Ishikawa (cell line): Measurements from ENCODE around the gene DRICH1.

Experiments used
- CEBPB ChIP-seq: IDR thresholded peaks from 2 replicates; pipeline ENCODE4 v1.6.1; 2012
- CREB1 ChIP-seq: IDR thresholded peaks from 2 replicates; pipeline ENCODE4 v1.6.1; 2012; ENCODE audit warnings: low read depth
- EGR1 ChIP-seq: IDR thresholded peaks from 2 replicates; pipeline ENCODE4 v1.6.1; 2012
- EP300 ChIP-seq: IDR thresholded peaks from 2 replicates; pipeline ENCODE4 v1.6.1; 2012; ENCODE audit warnings: borderline replicate concordance
- FOXM1 ChIP-seq: IDR thresholded peaks from 2 replicates; pipeline ENCODE4 v1.6.1; 2012; ENCODE audit warnings: low read depth, borderline replicate concordance
- MAX ChIP-seq: IDR thresholded peaks from 2 replicates; pipeline ENCODE4 v1.6.1; 2012
- NFIC ChIP-seq: IDR thresholded peaks from 2 replicates; pipeline ENCODE4 v1.6.1; 2012
- RAD21 ChIP-seq: IDR thresholded peaks from 2 replicates; pipeline ENCODE4 v1.6.1; 2012; ENCODE audit warnings: low read depth
- TAF1 ChIP-seq: IDR thresholded peaks from 2 replicates; pipeline ENCODE4 v1.6.1; 2012; ENCODE audit warnings: low read depth, mild to moderate bottlenecking
- TCF12 ChIP-seq: IDR thresholded peaks from 2 replicates; pipeline ENCODE4 v1.6.1; 2012; ENCODE audit warnings: low read depth
- TEAD4 ChIP-seq: IDR thresholded peaks from 2 replicates; pipeline ENCODE4 v1.6.1; 2012
- YY1 ChIP-seq: IDR thresholded peaks from 2 replicates; pipeline ENCODE4 v1.6.1; 2012; ENCODE audit warnings: low read depth
- ZBTB7A ChIP-seq: IDR thresholded peaks from 2 replicates; pipeline ENCODE4 v1.6.1; 2012; ENCODE audit warnings: low read depth
- TF ChIP-seq, protein P1 (sequence below): IDR thresholded peaks from 2 replicates; pipeline ENCODE4 v1.6.1; 2012; ENCODE audit warnings: low read depth, mild to moderate bottlenecking
- TF ChIP-seq, protein P2 (sequence below): IDR thresholded peaks from 2 replicates; pipeline ENCODE4 v1.6.1; 2012

The DRICH1 gene, protein sequence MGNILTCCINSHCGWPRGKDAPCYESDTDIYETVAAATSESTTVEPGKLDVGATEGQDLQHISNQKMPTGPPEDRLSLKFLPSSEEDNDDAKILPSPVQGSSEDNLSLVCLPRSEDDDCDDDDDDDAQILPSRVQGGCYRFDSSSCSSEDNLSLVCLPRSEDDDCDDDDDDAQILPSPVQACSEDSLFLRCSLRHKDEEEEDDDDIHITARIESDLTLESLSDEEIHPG

GRCh38 chr22:23632178-23632577 lies at the start of gene DRICH1:
DRICH1 (minus strand) TSS chr22:23632321; CDS start chr22:23632023, 298 bp downstream.
- TF ChIP-seq RAD21 (no peak), MAX (no peak), EP300 (no peak), NFIC (no peak), CEBPB (no peak), TCF12 (no peak), TEAD4 (no peak), TAF1 (no peak), CREB1 (no peak), FOXM1 (no peak), EGR1 (no peak), YY1 (no peak), ZBTB7A (no peak)
- TF ChIP-seq, protein P1, sequence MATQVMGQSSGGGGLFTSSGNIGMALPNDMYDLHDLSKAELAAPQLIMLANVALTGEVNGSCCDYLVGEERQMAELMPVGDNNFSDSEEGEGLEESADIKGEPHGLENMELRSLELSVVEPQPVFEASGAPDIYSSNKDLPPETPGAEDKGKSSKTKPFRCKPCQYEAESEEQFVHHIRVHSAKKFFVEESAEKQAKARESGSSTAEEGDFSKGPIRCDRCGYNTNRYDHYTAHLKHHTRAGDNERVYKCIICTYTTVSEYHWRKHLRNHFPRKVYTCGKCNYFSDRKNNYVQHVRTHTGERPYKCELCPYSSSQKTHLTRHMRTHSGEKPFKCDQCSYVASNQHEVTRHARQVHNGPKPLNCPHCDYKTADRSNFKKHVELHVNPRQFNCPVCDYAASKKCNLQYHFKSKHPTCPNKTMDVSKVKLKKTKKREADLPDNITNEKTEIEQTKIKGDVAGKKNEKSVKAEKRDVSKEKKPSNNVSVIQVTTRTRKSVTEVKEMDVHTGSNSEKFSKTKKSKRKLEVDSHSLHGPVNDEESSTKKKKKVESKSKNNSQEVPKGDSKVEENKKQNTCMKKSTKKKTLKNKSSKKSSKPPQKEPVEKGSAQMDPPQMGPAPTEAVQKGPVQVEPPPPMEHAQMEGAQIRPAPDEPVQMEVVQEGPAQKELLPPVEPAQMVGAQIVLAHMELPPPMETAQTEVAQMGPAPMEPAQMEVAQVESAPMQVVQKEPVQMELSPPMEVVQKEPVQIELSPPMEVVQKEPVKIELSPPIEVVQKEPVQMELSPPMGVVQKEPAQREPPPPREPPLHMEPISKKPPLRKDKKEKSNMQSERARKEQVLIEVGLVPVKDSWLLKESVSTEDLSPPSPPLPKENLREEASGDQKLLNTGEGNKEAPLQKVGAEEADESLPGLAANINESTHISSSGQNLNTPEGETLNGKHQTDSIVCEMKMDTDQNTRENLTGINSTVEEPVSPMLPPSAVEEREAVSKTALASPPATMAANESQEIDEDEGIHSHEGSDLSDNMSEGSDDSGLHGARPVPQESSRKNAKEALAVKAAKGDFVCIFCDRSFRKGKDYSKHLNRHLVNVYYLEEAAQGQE = no peak
- TF ChIP-seq, protein P2, sequence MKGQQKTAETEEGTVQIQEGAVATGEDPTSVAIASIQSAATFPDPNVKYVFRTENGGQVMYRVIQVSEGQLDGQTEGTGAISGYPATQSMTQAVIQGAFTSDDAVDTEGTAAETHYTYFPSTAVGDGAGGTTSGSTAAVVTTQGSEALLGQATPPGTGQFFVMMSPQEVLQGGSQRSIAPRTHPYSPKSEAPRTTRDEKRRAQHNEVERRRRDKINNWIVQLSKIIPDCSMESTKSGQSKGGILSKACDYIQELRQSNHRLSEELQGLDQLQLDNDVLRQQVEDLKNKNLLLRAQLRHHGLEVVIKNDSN = no peak

DNA sequence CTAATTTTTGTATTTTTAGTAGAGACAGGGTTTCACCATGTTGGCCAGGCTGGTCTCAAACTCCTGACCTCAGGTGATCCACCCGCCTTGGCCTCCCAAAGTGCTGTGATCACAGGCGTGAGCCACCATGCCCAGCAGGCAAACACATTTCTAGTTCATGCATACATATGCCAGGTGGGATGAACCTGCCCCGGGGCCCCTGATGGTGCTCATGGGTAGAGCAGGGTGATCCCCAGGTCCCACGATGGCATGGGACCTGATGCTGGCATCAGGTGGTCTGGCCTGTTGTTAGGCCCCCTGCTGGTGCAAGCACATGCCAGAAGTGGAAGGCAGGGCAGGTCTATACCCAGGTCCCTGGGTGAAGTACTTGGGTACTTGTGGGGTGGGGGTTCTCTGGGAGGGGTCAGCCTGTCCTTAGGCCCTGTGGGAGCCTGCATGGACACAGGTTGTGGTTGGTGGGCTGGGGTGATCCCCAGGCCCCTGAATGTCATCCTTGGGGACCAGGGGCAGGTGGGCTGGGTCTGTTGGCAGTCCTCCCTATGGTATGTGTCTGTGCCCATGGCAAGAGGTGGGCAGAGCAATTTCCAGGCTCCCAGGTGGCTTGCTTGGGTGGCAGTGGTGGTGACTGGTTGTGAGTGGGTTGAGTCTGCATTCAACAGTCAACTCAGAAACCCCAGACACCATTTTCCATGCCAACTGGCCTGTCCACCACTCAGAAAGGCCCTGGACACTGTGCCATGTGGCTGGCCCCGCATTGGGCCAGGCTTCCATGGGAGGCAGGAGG lies 49.1 kb upstream of the DRICH1 start:
- TF ChIP-seq TEAD4 = no peak
- TF ChIP-seq RAD21 = no peak
- TF ChIP-seq MAX = no peak
- TF ChIP-seq YY1 = no peak
- no peak for TF ChIP-seq CREB1
- TF ChIP-seq ZBTB7A = no peak
- no peak for TF ChIP-seq FOXM1
- TF ChIP-seq, protein P2 = no peak
- TF ChIP-seq CEBPB = no peak
- TF ChIP-seq NFIC = no peak
- no peak for TF ChIP-seq EP300
- TF ChIP-seq, protein P1 = no peak
- no peak for TF ChIP-seq TAF1
- no peak for TF ChIP-seq EGR1
- no peak for TF ChIP-seq TCF12

- TF ChIP-seq YY1 (no peak), MAX (no peak), CREB1 (no peak), EGR1 (no peak), NFIC (no peak), ZBTB7A (no peak), TEAD4 (no peak), FOXM1 (no peak), EP300 (no peak), CEBPB (no peak), RAD21 (no peak)
- TF ChIP-seq, protein P2 = no peak
These were observed 46.0 kb upstream of the DRICH1 start for GRCh38 chr22:23678133-23678532.

DNA sequence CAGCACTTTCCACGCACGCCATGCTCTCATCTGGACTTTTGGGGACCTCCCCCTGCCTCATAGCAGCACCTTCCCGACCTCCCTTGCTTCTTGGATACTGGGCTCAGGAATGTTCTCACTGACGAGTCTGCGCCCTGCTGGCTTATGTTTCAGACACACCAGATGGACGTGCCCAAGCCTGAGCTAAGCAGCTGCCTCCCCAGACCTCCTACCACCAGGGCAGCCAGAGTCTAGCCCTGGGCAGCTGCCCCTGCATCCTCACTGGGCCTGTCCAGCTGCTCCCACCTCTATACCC lies 45.5 kb upstream of the DRICH1 start:
- TF ChIP-seq, protein P2 = no peak
- no peak for TF ChIP-seq TEAD4
- no peak for TF ChIP-seq EGR1
- TF ChIP-seq CREB1 = no peak
- no peak for TF ChIP-seq MAX
- no peak for TF ChIP-seq NFIC
- TF ChIP-seq, protein P1 = no peak
- no peak for TF ChIP-seq TAF1
- no peak for TF ChIP-seq RAD21
- no peak for TF ChIP-seq EP300
- no peak for TF ChIP-seq YY1
- no peak for TF ChIP-seq FOXM1
- TF ChIP-seq CEBPB = no peak
- no peak for TF ChIP-seq ZBTB7A
- no peak for TF ChIP-seq TCF12
